PC-3 (cell line): Measurements from ENCODE around the gene KRT79. TPM values are rescaled to one million over a fixed set of nuclear protein-coding genes. Genes with fewer than 3 reads are reported as not detected.
A peak's percentile ranks its signal among the peaks of the same experiment; 100 is the strongest.
"Not testable (repeated sequence)": the region's sequence is repeated elsewhere in the genome, so short reads cannot be mapped to it uniquely, and the experiment has no call there.

Experiments used
- ATAC-seq: fragments of 200-7000 bp; cut with Tn5 transposase; 2 replicates; pipeline ENCODE4 v1.9.1; 2020; ENCODE audit warnings: mild to moderate bottlenecking, moderate library complexity
- BruUV-seq: library from RNA; stranded (reverse); fragments of 400-500 nt; replicated peaks from 2 replicates; lab custom pipeline; 2021; lab: Mats Ljungman, UMichigan
- CTCF ChIA-PET: fragments of 300-600 bp; sonication (Branson Sonifier 250); formaldehyde crosslinking; loops from one replicate; lab custom pipeline; 2022; ENCODE audit warnings: antibody characterized with exemption; lab: Charles Lee
- POLR2A ChIA-PET: fragments of 300-600 bp; sonication (Branson Sonifier 250); formaldehyde crosslinking; loops from one replicate; lab custom pipeline; 2022; ENCODE audit warnings: antibody characterized with exemption; ENCODE audit not compliant: unreplicated experiment; lab: Charles Lee
- DNase-seq: peaks from one replicate; pipeline ENCODE4 v3.0.0-alpha.2; 2015
- H2AFZ ChIP-seq: fragments of 300-600 bp; sonication (generic); 2 replicates; pipeline ENCODE4 v1.6.0; 2016; ENCODE audit warnings: antibody characterized with exemption, low read length
- H3F3A ChIP-seq: fragments of 300-600 bp; sonication (generic); one replicate; pipeline ENCODE4 v1.6.0; 2017; ENCODE audit warnings: antibody characterized with exemption, low read length, control low read depth, mild to moderate bottlenecking; ENCODE audit not compliant: unreplicated experiment
- H3K27ac ChIP-seq: fragments of 300-600 bp; sonication (generic); 2 replicates; pipeline ENCODE4 v1.5.1; 2016; ENCODE audit warnings: mild to moderate bottlenecking, low read length
- H3K27me3 ChIP-seq: fragments of 300-600 bp; sonication (generic); 2 replicates; pipeline ENCODE4 v1.6.1; 2016; ENCODE audit warnings: low read length, mixed read lengths
- H3K36me3 ChIP-seq: fragments of 300-600 bp; sonication (generic); 2 replicates; pipeline ENCODE4 v1.6.1; 2016; ENCODE audit warnings: low read depth, mixed run types, low read length, mixed read lengths
- H3K4me1 ChIP-seq: fragments of 300-600 bp; sonication (generic); 2 replicates; pipeline ENCODE4 v1.5.1; 2016; ENCODE audit warnings: low read length; ENCODE audit not compliant: insufficient read depth
- H3K4me2 ChIP-seq: fragments of 300-600 bp; sonication (generic); 2 replicates; pipeline ENCODE4 v1.6.0; 2016; ENCODE audit warnings: low read length
- H3K4me3 ChIP-seq: fragments of 300-600 bp; sonication (generic); 2 replicates; pipeline ENCODE4 v1.5.1; 2016; ENCODE audit warnings: mild to moderate bottlenecking, low read length, mixed read lengths
- H3K79me2 ChIP-seq: fragments of 300-600 bp; sonication (generic); 2 replicates; pipeline ENCODE4 v1.6.1; 2017; ENCODE audit warnings: low read length, mixed read lengths
- H3K9ac ChIP-seq: fragments of 300-600 bp; sonication (generic); 2 replicates; pipeline ENCODE4 v1.6.0; 2016; ENCODE audit warnings: mild to moderate bottlenecking, low read length
- H3K9me2 ChIP-seq: fragments of 300-600 bp; sonication (generic); replicated peaks from 2 replicates; pipeline ENCODE4 v1.6.1; 2016; ENCODE audit warnings: mixed run types, low read length, mixed read lengths
- H3K9me3 ChIP-seq: fragments of 300-600 bp; sonication (generic); 2 replicates; pipeline ENCODE4 v1.6.1; 2016; ENCODE audit warnings: low read length, mixed read lengths
- H4K20me1 ChIP-seq: fragments of 300-600 bp; sonication (generic); 2 replicates; pipeline ENCODE4 v1.6.1; 2016; ENCODE audit warnings: low read length, mixed read lengths
- CTCF ChIP-seq: fragments of 300-600 bp; sonication (generic); conservative IDR thresholded peaks from 2 replicates; pipeline ENCODE4 v1.5.1; 2017; ENCODE audit warnings: antibody characterized with exemption, low read depth, mild to moderate bottlenecking, low read length
- EZH2 ChIP-seq: fragments of 300-600 bp; sonication (generic); IDR thresholded peaks from one replicate; pipeline ENCODE4 v1.6.1; 2017; ENCODE audit warnings: antibody characterized with exemption, mild to moderate bottlenecking, low read length; ENCODE audit not compliant: unreplicated experiment
- EZH2phosphoT487 ChIP-seq: fragments of 300-600 bp; sonication (generic); IDR thresholded peaks from 2 replicates; pipeline ENCODE4 v1.6.1; 2018; ENCODE audit warnings: mild to moderate bottlenecking, antibody characterized with exemption, low read length, borderline replicate concordance
- intact Hi-C: fragments of 100-400 bp; cut with micrococcal nuclease; formaldehyde crosslinking; loops from 2 replicates; pipeline ENCODE4 v1.9.0; 2023
- total RNA-seq: library from RNA; depleted of rRNA; stranded (reverse); fragments of >200 nt; gene quantifications from 2 replicates; pipeline ENCODE4 v1.2.3, GENCODE V29; 2014

The KRT79 gene
- total RNA-seq, 1 experiment from 2014 or later: not detected

- H3K79me2 ChIP-seq: no peaks in the 10 kb centered on the region
- H3K36me3 ChIP-seq: no peaks in the 10 kb centered on the region
- peak overlapping the region; percentile 45; the same call in 1 of the 2 replicates for H3K27ac ChIP-seq
- H3K9ac ChIP-seq: no peak overlapping the region
- no peak for DNase-seq
- no peak for ATAC-seq
- H2AFZ ChIP-seq: no peak overlapping the region
- peaks cover 23% of the 10 kb centered on the region for H3K4me1 ChIP-seq
- no peaks in the 10 kb centered on the region for H3K9me3 ChIP-seq
- BruUV-seq: no TSS peak
- no peaks in the 10 kb centered on the region for H4K20me1 ChIP-seq
- POLR2A ChIA-PET: no interaction called here
- no peaks in the 10 kb centered on the region for H3K27me3 ChIP-seq
- intact Hi-C loops: no loop called here
- H3F3A ChIP-seq: no peaks in the 10 kb centered on the region
- no peak for TF ChIP-seq EZH2
- no peak for TF ChIP-seq EZH2phosphoT487
- no peak for TF ChIP-seq CTCF
- H3K4me3 ChIP-seq: no peak overlapping the region
- H3K9me2 ChIP-seq: no peaks in the 10 kb centered on the region
- no peak overlapping the region for H3K4me2 ChIP-seq
- CTCF ChIA-PET: no interaction called here
Observed at GRCh38 chr12:52856787-52857186, 22.7 kb upstream of the KRT79 start.

- H3K27ac ChIP-seq, CTCF ChIA-PET, intact Hi-C loops, ATAC-seq, H4K20me1 ChIP-seq, BruUV-seq, H3K4me3 ChIP-seq, H3K9me3 ChIP-seq, H3K79me2 ChIP-seq, H3K9me2 ChIP-seq, DNase-seq, H3K9ac ChIP-seq, POLR2A ChIA-PET, H3K4me2 ChIP-seq, H3F3A ChIP-seq, H3K36me3 ChIP-seq, H2AFZ ChIP-seq, H3K27me3 ChIP-seq: not testable (repeated sequence)
- peaks cover 23% of the 10 kb centered on the region for H3K4me1 ChIP-seq
Observed at GRCh38 chr12:52856077-52856476, 22.0 kb upstream of the KRT79 start.

GRCh38 chr12:52851787-52852186, 17.7 kb upstream of the KRT79 start:
- no peak for TF ChIP-seq CTCF
- no peak for TF ChIP-seq EZH2phosphoT487
- TF ChIP-seq EZH2: no peak
- Histone ChIP-seq H3K9ac (no peak overlapping the region), H3K27ac (no peak overlapping the region), H3K36me3 (no peaks in the 10 kb centered on the region), H3F3A (no peaks in the 10 kb centered on the region), H2AFZ (no peak overlapping the region), H3K79me2 (no peaks in the 10 kb centered on the region), H4K20me1 (no peaks in the 10 kb centered on the region), H3K27me3 (no peaks in the 10 kb centered on the region), H3K9me2 (no peaks in the 10 kb centered on the region), H3K4me2 (no peak overlapping the region), H3K4me3 (no peak overlapping the region), H3K4me1 (peaks cover 15% of the 10 kb centered on the region), H3K9me3 (no peaks in the 10 kb centered on the region)
- intact Hi-C loops: no loop called here
- no peak for ATAC-seq
- ChIA-PET POLR2A (no interaction called here), CTCF (no interaction called here)
- no peak for DNase-seq
- no TSS peak for BruUV-seq
